ENCODE results near the gene CLDND2.

Gene CLDND2

GRCh38 chr19:51380379-51380778 is 11.6 kb upstream of the CLDND2 start:
- DNase-seq, result no peak

GRCh38 chr19:51377422-51377821 is 8.6 kb upstream of the CLDND2 start:
- DNase-seq, result no peak

- DNase-seq, result no peak
Observed at GRCh38 chr19:51375504-51376221, 6.9 kb upstream of the CLDND2 start.

GRCh38 chr19:51372649-51373504 is 4.1 kb upstream of the CLDND2 start, which contains the start of gene NKG7:
Gene NKG7 (minus strand): TSS chr19:51372654. CDS start chr19:51372535, 119 bp downstream.
- DNase-seq, result no peak

- no peak for DNase-seq
Observed at GRCh38 chr19:51372021-51372648, 3.3 kb upstream of the CLDND2 start.

- DNase-seq, result no peak
Observed at GRCh38 chr19:51371186-51371690, 2.4 kb upstream of the CLDND2 start.

- DNase-seq, result no peak
Observed at GRCh38 chr19:51370230-51370629, 1.4 kb upstream of the CLDND2 start.

- DNase-seq, result peak; percentile 91 to 98
Observed at GRCh38 chr19:51367565-51368365, 1.0 kb downstream of the CLDND2 start.

GRCh38 chr19:51367255-51367564 is 1.6 kb downstream of the CLDND2 start:
- no peak for DNase-seq

GRCh38 chr19:51366389-51367254 is 2.2 kb downstream of the CLDND2 start:
- peak; percentile 94 to 97 for DNase-seq

- peak in 1 of 2 experiments; percentile 42 for DNase-seq
Observed at GRCh38 chr19:51365965-51366388, 2.8 kb downstream of the CLDND2 start, which contains the start of gene ETFB. Gene ETFB (minus strand): TSS chr19:51366388. CDS start chr19:51366326, 62 bp downstream.

- DNase-seq, result peak in 1 of 2 experiments; percentile 30
Observed at GRCh38 chr19:51365211-51365964, 3.4 kb downstream of the CLDND2 start.

GRCh38 chr19:51364200-51365106 is 4.3 kb downstream of the CLDND2 start:
- no peak for DNase-seq

- no peak for DNase-seq
Observed at GRCh38 chr19:51361239-51361638, 7.6 kb downstream of the CLDND2 start.

GRCh38 chr19:51359294-51359693 is 9.5 kb downstream of the CLDND2 start:
- no peak for DNase-seq

GRCh38 chr19:51357952-51358351 is 10.9 kb downstream of the CLDND2 start:
- no peak for DNase-seq

- no peak for DNase-seq
Observed at GRCh38 chr19:51356159-51356801, 12.5 kb downstream of the CLDND2 start.

GRCh38 chr19:51354742-51355148 is 14.1 kb downstream of the CLDND2 start:
- DNase-seq, result no peak

All from NCI-H446 (cell line).